ENCODE results near the gene INO80D.

The INO80D gene

DNA sequence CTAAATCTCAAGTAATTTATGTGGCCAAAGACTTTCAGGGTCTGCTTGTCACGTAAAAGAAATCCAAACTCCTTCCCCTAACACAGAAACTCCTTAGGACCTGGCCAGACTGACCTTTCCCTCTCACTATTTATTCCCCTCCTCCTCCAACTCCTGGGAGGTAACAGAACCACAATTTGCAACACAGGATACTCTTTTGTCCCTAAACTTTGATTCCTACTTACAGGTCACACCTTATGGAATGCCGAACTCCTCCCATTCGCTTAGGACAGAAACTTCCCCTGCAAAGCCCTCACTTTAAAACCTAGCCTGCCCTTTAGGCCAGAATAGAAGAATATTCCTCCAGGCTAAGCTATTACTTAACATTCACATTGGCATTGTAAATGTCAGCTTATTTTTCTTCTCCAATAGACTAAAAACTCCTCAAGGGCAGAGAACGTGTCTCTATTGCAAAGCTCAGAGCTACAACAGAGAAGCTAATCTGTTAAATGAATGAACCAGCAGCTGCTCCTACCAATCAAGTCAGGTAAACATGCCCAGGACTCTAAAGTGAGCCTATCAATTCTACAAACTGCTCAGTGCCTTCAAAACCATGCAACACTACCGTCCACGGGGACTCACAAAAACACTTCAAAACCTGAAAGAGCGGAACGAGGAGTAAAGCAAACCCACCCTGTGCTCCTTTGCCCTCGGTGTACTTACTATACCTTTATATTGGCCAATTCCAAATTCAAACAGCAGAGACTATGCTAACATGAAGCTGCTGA, 6.1 kb downstream of the INO80D start:
- TF ChIP-seq, protein P1, sequence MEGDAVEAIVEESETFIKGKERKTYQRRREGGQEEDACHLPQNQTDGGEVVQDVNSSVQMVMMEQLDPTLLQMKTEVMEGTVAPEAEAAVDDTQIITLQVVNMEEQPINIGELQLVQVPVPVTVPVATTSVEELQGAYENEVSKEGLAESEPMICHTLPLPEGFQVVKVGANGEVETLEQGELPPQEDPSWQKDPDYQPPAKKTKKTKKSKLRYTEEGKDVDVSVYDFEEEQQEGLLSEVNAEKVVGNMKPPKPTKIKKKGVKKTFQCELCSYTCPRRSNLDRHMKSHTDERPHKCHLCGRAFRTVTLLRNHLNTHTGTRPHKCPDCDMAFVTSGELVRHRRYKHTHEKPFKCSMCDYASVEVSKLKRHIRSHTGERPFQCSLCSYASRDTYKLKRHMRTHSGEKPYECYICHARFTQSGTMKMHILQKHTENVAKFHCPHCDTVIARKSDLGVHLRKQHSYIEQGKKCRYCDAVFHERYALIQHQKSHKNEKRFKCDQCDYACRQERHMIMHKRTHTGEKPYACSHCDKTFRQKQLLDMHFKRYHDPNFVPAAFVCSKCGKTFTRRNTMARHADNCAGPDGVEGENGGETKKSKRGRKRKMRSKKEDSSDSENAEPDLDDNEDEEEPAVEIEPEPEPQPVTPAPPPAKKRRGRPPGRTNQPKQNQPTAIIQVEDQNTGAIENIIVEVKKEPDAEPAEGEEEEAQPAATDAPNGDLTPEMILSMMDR (IDR thresholded peaks at IDR 0.05) = no peak

DNA sequence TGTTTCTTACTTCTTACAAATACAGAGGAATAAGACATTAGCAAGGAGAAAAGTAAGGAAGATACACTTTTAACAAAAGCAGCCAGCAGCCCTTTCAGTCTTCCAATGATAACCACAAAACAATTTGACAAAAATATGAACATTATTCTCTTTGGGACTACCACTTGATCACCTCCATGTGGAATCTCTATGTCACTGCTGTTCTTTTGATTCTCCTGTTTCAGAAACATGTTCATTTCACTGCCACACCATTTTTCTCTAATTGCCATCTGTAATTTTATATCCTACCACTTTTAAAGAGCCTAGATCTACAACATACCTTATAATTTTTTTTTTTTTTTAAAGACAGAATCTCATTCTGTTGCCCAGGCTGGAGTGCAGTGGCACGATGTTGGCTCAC, 10.9 kb downstream of the INO80D start:
- TF ChIP-seq, protein P1 (IDR thresholded peaks at IDR 0.05) = no peak

DNA sequence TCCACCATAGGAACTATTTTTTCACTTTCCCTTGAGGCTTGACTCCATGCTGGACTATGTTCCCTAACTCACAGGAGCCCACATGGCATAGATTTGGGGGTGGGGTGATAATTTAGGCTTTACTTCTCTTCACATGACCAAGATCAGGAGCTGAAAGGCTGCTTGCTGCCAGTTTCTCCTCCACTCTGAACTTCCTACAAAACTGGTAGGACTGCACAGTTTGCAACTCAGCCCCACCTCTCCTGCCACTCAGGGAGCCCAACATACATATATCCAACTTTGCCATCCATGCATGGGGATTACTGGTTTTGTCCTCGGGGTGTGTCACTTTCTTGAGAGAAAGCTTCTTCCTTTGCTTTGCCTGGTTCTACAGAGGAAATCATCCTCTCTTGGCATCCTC, 14.2 kb downstream of the INO80D start:
- TF ChIP-seq, protein P1 (IDR thresholded peaks at IDR 0.05) = no peak

DNA sequence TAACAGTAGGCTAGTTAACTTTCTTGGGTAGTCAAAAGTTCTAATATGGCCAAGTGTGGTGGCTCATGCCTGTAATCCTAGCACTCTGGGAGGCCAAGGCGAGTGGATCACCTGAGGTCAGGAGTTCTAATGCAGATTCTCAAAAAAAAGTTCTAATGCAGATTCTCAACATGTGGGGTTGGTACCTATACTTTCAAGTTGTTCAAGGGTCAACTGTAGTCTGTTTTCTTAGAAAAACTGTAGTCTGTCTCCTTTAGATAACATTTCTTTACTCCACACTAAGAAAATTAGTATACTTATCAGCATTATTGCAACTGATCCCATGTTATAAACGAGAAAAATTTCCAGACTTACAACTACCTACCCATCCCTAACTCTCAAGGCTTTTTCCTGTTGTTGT, 16.6 kb downstream of the INO80D start:
- TF ChIP-seq, protein P1 (IDR thresholded peaks at IDR 0.05) = no peak

DNA sequence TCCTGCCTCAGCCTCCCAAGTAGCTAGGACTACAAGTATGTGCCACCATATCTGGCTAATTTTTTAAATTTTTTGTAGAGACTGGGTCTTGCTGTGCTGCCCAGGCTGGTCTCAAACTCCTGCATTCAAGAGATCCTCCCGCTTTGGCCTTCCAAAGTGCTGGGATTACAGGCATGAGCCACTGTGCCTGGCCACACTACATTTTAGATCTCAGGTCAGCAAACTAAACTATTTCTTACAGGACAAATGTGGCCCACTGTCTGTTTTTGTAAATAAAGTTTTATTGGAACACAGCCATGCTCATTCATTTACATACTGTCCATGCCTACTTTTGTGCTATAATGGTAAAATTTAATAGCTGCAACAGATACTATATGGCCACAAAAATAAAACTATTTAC, 17.8 kb downstream of the INO80D start:
- TF ChIP-seq, protein P1 (IDR thresholded peaks at IDR 0.05) = no peak

DNA sequence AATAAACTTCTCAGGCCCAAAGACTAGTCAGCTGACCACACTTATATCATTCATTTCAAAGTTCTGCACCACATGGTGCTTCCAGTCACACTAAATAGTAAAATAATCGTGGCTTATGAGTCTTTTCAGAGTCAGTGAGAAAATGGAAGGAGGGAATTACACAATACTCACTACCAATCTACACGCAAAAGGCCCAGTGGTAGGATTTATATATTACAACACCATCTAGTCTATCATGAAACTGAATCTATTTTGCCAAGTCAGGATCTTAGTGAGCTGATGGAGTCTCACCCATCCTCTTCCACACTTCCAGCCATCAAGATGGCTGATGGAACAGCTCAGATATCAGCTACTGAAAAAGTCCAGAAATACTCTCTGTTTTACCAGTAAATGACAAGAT, 21.9 kb downstream of the INO80D start:
- TF ChIP-seq, protein P1 (IDR thresholded peaks at IDR 0.05) = no peak

DNA sequence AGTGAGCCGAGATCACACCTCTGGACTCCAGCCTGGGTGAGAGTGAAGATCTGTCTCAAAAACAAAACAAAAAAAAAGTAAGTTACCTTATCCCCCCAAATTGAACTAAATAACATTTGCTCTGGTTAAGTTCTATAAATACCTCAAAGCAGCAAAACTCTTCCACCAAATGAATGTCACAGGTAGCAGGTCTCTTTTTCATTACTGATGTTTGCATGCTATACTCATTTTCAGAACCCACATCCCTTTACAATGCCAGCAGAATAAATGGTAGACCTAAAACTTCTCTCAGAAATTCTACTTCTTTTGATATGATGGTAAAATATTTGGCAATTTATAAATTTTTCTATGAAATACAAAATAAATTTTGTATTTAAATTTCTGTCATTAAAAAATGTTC, 22.3 kb downstream of the INO80D start:
- TF ChIP-seq, protein P1 (IDR thresholded peaks at IDR 0.05) = no peak

DNA sequence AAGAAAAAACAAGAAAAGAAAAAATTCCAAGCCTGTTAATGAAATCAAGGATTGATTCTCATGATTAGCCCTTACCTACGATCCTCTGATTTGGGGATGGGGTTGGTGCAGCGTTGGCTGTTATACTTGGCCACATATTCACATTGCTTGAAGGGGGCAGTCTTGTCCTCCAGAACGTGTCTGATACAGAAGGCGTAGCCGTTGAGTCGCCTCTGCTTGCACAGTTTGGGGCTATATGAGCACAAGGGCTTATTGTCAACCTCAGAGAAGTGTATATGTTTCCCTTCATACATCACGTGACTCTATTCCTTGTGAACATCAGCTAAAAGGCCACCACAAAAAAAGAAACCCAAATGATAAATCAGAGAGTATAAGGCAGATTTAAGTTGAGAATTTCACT, 23.2 kb downstream of the INO80D start:
- TF ChIP-seq, protein P1 (IDR thresholded peaks at IDR 0.05) = no peak

Measured in LNCAP (cell line).